Heart right ventricle (tissue), 16 donors: ENCODE data around the gene ADCYAP1R1. TPM values are rescaled to one million over a fixed set of nuclear protein-coding genes. Genes with fewer than 3 reads are reported as not detected.
A peak's percentile ranks its signal among the peaks of the same experiment; 100 is the strongest.

Experiments used
- ATAC-seq, 8 donors: fragments of 200-7000 bp; cut with Tn5 transposase; one replicate each; pipeline ENCODE4 v1.9.1; 2020; ENCODE audit warnings: mild to moderate bottlenecking in 8 of 8, moderate library complexity in 8 of 8, moderate number of reproducible peaks in 1 of 8
- DNase-seq, 2 donors: peaks; one replicate each; pipeline ENCODE4 v3.0.0-alpha.2; 2020
- H3K27ac ChIP-seq, 10 donors: fragments of 200-600 bp; sonication (generic) in 2 of 10; one replicate each; pipeline versions ENCODE4 v1.5.0 to v1.8.0; 2020 to 2022; ENCODE audit warnings: mild to moderate bottlenecking in 3 of 10
- H3K27me3 ChIP-seq, 7 donors: fragments of 200-600 bp; one replicate each; pipeline ENCODE4 v1.8.0; 2021 to 2022; ENCODE audit warnings: mild to moderate bottlenecking in 2 of 7
- H3K36me3 ChIP-seq, 9 donors: fragments of 200-600 bp; sonication (generic) in 1 of 9; one replicate each; pipeline versions ENCODE4 v1.5.0 to v1.8.0; 2020 to 2022; ENCODE audit warnings: mild to moderate bottlenecking in 2 of 9
- H3K4me1 ChIP-seq, 9 donors: fragments of 200-600 bp; sonication (generic) in 1 of 9; one replicate each; pipeline versions ENCODE4 v1.5.0 to v1.8.0; 2020 to 2022; ENCODE audit warnings: mild to moderate bottlenecking in 4 of 9
- H3K4me3 ChIP-seq, 10 donors: fragments of 200-600 bp; sonication (generic) in 2 of 10; one replicate each; pipeline versions ENCODE4 v1.5.0 to v1.8.0; 2020 to 2022; ENCODE audit warnings: mild to moderate bottlenecking in 7 of 10, moderate library complexity in 2 of 10
- H3K9me3 ChIP-seq, 11 donors: fragments of 200-600 bp in 10 of 11; sonication (generic) in 2 of 11; one replicate each; pipeline versions ENCODE4 v1.5.0 to v1.8.0; 2013 to 2022; ENCODE audit warnings: mild to moderate bottlenecking in 2 of 11, control low read depth in 1 of 11, moderate library complexity in 1 of 11
- CTCF ChIP-seq, 9 donors: fragments of 200-600 bp; sonication (generic) in 2 of 9; IDR thresholded peaks; one replicate each; pipeline versions ENCODE4 v1.5.0 to v1.8.0; 2021 to 2022; ENCODE audit warnings: antibody characterized with exemption in 9 of 9, mild to moderate bottlenecking in 5 of 9, moderate library complexity in 1 of 9
- WGBS, 2 donors: extraction: QIAGEN DNeasy Blood & Tissue Kit; methylation state at CpG; one replicate each; pipeline ENCODE4 v1.1.7; 2013; ENCODE audit warnings: inconsistent platforms in 1 of 2; 5-methylcytosine and 5-hydroxymethylcytosine counted together
- intact Hi-C, 10 donors: fragments of 100-400 bp; cut with DNase I; formaldehyde crosslinking; loops; one replicate each; pipeline versions ENCODE4 v1.11.1 to v1.14.2; 2022
- polyA plus RNA-seq, 2 donors: library from polyadenylated mRNA; stranded (reverse); fragments of 200-250 nt; gene quantifications; one replicate each; pipeline ENCODE4 v1.2.3, GENCODE V29; 2013
- total RNA-seq, 10 donors: library from RNA; stranded (reverse); fragmentation: NEBNext Ultra II Directional in 3 of 10; extraction: Animal tissue kit (Norgen Biotek cat#: 25700) in 3 of 10; gene quantifications; one replicate each; pipeline versions ENCODE4 v1.2.1 to v1.2.4, GENCODE V29; 2021 to 2023
- donor health status: Arrhythmogenic right ventricular cardiomyopathy.
- donor health status: ischemic (EF 13 %, LVEDD 7.1; RV severe dilation, severe dysfunction).
- donor health status: healthy with polysubstance abuse.
- donor health status: DM: no; HTN: yes; CAD: no.
- donor health status: DM: no; HTN: no; CAD: no.
- donor health status: ischemic (EF 25% LVEDD 6.9; RV normal size, moderate dysfunction).
- donor health status: ischemic (EF 25% LVEDD 5.7; RV mildly dilated, moderate dysfunction).
- donor health status: healthy.
- donor health status: DM: yes; HTN: yes; CAD: no.
- donor health status: Ischemic cardiomyopathy.
- donor health status: ischemic (EF 35%, LVEDD 5.7; RV mildly dilated, moderate dysfunction).
- donor health status: nonischemic (EF 11% LVEDD 7.7; RV severe dilation, severe dysfunction).
- donor health status: DM: yes; HTN: yes; CAD: no.
- donor health status: PGD.
- donor health status: ischemic (EF 29% LVEDD 5.4; RV normal size, mild dysfunction).
- donor health status: nonischemic (EF 23%, LVEDD 6.1; RV moderate dilation, normal function).

ADCYAP1R1 gene
- total and polyA plus RNA-seq, 12 donors, result 0.59 to 5.8 (median 1.6) TPM

GRCh38 chr7:31082017-31082416 lies 29.9 kb downstream of the ADCYAP1R1 start:
- ATAC-seq, result no peak
- Histone ChIP-seq H3K36me3 (no peaks in the 10 kb centered on the region), H3K27ac (peak overlapping the region in 6 of 10 donors; percentile 5 to 67 (median 44)), H3K4me1 (peaks cover 0 to 22% (median 14%) of the 10 kb centered on the region in 9 donors), H3K4me3 (no peak overlapping the region), H3K27me3 (peaks cover 0 to 24% (median 7%) of the 10 kb centered on the region in 7 donors), H3K9me3 (no peaks in the 10 kb centered on the region)
- WGBS, 2 donors, result 62 to 66% methylated on average over 12 of the region's 12 CpGs
- no peak for TF ChIP-seq CTCF (IDR thresholded peaks at IDR 0.05)
- intact Hi-C loops, result no loop called here
- DNase-seq, result no peak

DNA sequence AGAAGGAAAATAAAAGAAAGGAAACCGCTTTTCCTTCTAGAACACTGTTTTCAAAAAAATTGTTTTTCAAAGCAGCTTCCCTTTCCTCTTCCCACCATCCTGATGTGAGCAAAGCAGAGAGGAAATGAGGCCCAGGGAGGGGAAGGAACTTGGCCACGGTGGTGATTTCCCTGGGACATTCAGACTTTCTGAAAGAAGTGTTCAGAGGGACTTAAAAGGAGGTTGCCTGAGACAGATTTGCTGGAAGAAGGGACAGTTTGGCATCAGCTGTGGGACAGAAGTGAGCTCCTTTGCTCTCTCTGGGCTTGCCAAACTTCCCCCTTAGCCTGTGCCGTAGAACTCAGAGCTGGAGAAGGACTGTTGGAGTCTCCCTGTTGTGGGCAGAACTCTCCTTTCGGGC lies 30.3 kb downstream of the ADCYAP1R1 start:
- no peak for TF ChIP-seq CTCF (IDR thresholded peaks at IDR 0.05)
- H3K27me3 ChIP-seq, result peaks cover 0 to 23% (median 7%) of the 10 kb centered on the region in 7 donors
- H3K27ac ChIP-seq, result peak overlapping the region in 6 of 10 donors; percentile 5 to 67 (median 44)
- ATAC-seq, result peak in 3 of 8 donors; percentile 47 to 52 (median 51)
- intact Hi-C loops, result no loop called here
- H3K4me1 ChIP-seq, result peaks cover 0 to 22% (median 14%) of the 10 kb centered on the region in 9 donors
- no peak overlapping the region for H3K4me3 ChIP-seq
- DNase-seq, result no peak
- 38 to 44% methylated on average over 4 of the region's 4 CpGs for WGBS, 2 donors
- H3K9me3 ChIP-seq, result no peaks in the 10 kb centered on the region
- no peaks in the 10 kb centered on the region for H3K36me3 ChIP-seq

GRCh38 chr7:31083210-31083786 lies 31.2 kb downstream of the ADCYAP1R1 start:
- H3K36me3 ChIP-seq, result no peaks in the 10 kb centered on the region
- H3K9me3 ChIP-seq, result no peaks in the 10 kb centered on the region
- ATAC-seq (peak in 3 of 8 donors; percentile 34 to 55 (median 41)), DNase-seq (no peak)
- TF ChIP-seq CTCF (IDR thresholded peaks at IDR 0.05), result no peak
- H3K27me3 ChIP-seq, result peaks cover 0 to 23% (median 7%) of the 10 kb centered on the region in 7 donors
- peak overlapping the region in 4 of 10 donors; percentile 19 to 67 (median 52) for H3K27ac ChIP-seq
- 69 to 73% methylated on average over 5 of the region's 5 CpGs for whole genome bisulfite sequencing, 2 donors
- H3K4me1 ChIP-seq, result peaks cover 0 to 22% (median 14%) of the 10 kb centered on the region in 9 donors
- intact Hi-C loops, result no loop called here
- H3K4me3 ChIP-seq, result no peak overlapping the region

DNA sequence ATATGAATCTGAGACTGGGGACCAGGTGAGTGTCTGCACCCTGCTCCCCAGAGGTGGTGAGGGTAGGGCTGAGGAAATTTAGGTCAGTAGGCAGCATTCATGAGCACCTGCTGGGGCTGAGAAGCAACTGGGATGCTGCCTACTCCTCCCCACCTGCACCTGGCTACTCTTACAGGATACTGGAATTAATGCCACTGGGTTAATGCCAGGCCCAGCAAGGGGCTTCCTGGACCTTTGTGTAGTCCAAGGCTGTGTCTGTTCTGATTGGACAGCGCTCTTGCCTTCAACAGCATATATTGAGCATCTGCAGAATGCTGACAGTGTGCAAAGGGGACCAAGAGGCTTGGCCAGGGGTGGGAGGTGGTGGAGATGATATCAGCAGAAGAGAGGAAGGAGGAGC lies 32.1 kb downstream of the ADCYAP1R1 start:
- no peak overlapping the region for H3K4me3 ChIP-seq
- intact Hi-C loops, result no loop called here
- TF ChIP-seq CTCF (IDR thresholded peaks at IDR 0.05), result no peak
- WGBS, 2 donors, result 98 to 100% methylated on average over 1 of the region's 1 CpG
- H3K4me1 ChIP-seq, result peaks cover 0 to 22% (median 14%) of the 10 kb centered on the region in 9 donors
- no peak overlapping the region for H3K27ac ChIP-seq
- H3K36me3 ChIP-seq, result no peaks in the 10 kb centered on the region
- DNase-seq (no peak), ATAC-seq (no peak)
- H3K9me3 ChIP-seq, result no peaks in the 10 kb centered on the region
- H3K27me3 ChIP-seq, result peaks cover 0 to 16% (median 5%) of the 10 kb centered on the region in 7 donors
